Erythroblast (primary cell): ENCODE results near the gene DLX2.

Source experiments
- GATA1 ChIP-seq: IDR thresholded peaks from 2 replicates; pipeline ENCODE4 v1.6.1; 2011; ENCODE audit warnings: low read depth, mild to moderate bottlenecking, control low read depth, low read length, moderate library complexity
- POLR2A ChIP-seq: IDR thresholded peaks from 2 replicates; pipeline ENCODE4 v1.6.1; 2011; ENCODE audit warnings: mild to moderate bottlenecking, low read length

DNA sequence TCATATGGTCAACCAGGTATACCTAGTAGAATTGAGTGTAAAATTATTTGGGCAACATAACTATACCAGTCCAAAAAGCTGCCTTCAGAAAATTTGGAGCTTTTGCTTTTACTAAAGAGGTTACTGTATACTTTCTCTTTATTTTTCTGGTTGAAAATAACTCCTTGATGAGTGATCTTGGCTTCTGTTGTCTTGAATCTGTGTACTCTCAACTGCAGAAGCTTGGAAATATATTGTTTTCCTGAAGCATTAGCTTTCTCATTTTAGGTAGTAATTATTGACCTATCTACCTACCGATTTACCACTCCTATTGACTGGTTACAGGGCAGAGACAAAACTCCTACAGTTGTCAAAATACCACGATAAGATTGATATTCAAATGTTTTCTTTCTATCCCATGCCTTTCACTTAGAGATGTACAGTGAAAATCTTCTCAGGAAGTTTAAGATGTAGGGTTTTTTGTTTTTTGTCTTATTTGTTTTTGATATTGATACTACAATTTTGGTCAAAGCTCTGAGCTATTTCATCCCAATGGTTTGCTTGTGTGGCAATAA, 53.1 kb downstream of the DLX2 start:
- TF ChIP-seq POLR2A (no peak), GATA1 (no peak)
